Thyroid gland (tissue), 4 donors: ENCODE results near the gene UGT1A10.

Experiments
- POLR2A ChIP-seq, 2 donors: fragments of 450-650 bp; IDR thresholded peaks; one replicate each; pipeline ENCODE4 v1.6.1; 2017; ENCODE audit warnings: antibody characterized with exemption in 2 of 2, mild to moderate bottlenecking in 2 of 2, moderate library complexity in 1 of 2
- TF ChIP-seq, protein P1 (sequence below), 6 experiments: fragments of 200-600 bp in 3 of 6; fragments of 450-650 bp in 3 of 6; sonication (generic) in 3 of 6; IDR thresholded peaks; one replicate each; pipeline ENCODE4 v1.5.1; 2016 to 2019; ENCODE audit warnings: antibody characterized with exemption in 6 of 6, mild to moderate bottlenecking in 2 of 6, inconsistent platforms in 1 of 6, moderate library complexity in 1 of 6

DNA sequence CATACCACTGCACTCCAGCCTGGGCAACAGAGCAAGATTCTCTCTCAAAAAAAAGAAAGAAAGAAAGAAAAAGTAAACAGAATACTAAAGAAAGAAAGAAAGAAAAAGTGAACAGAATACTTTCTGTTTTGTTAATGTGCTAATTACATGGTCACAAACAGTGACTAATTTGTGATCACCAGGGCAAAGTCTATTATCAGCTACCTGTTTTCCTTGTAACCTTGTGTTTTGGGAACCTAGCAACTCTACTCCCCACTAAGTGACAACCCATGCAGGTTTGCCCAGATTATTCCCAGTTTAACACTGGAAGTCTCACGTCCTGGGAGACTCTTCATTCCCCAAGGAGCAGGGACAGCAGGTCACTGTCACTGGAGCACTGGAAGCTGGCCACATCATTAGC, 18.8 kb downstream of the UGT1A10 start:
- TF ChIP-seq, protein P1, sequence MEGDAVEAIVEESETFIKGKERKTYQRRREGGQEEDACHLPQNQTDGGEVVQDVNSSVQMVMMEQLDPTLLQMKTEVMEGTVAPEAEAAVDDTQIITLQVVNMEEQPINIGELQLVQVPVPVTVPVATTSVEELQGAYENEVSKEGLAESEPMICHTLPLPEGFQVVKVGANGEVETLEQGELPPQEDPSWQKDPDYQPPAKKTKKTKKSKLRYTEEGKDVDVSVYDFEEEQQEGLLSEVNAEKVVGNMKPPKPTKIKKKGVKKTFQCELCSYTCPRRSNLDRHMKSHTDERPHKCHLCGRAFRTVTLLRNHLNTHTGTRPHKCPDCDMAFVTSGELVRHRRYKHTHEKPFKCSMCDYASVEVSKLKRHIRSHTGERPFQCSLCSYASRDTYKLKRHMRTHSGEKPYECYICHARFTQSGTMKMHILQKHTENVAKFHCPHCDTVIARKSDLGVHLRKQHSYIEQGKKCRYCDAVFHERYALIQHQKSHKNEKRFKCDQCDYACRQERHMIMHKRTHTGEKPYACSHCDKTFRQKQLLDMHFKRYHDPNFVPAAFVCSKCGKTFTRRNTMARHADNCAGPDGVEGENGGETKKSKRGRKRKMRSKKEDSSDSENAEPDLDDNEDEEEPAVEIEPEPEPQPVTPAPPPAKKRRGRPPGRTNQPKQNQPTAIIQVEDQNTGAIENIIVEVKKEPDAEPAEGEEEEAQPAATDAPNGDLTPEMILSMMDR (IDR thresholded peaks at IDR 0.05), result no peak
- no peak for TF ChIP-seq POLR2A (IDR thresholded peaks at IDR 0.05)
